Small intestine (tissue), 16 donors: ENCODE results near the gene PGBD1. TPM values are rescaled to one million over a fixed set of nuclear protein-coding genes. Genes with fewer than 3 reads are reported as not detected.
A peak's percentile ranks its signal among the peaks of the same experiment; 100 is the strongest.

ENCODE experiments used
- DNase-seq, 2 donors: peaks; one replicate each; pipeline versions ENCODE4 v3.0.0 to v3.0.0-alpha.2; 2013
- FAIRE-seq: peaks from 2 replicates; lab custom pipeline; 2012; peaks lifted over from hg19 to GRCh38; lab: Jason Lieb, UNC
- H3K27ac ChIP-seq, 3 donors: one replicate each; pipeline ENCODE4 v1.5.1; 2013; ENCODE audit warnings: low read length in 2 of 3, mild to moderate bottlenecking in 2 of 3, control low read depth in 1 of 3, inconsistent platforms in 1 of 3, low read depth in 1 of 3, moderate library complexity in 1 of 3
- H3K27me3 ChIP-seq, 3 donors: one replicate each; pipeline ENCODE4 v1.6.1; 2013; ENCODE audit warnings: low read length in 3 of 3, inconsistent platforms in 1 of 3; ENCODE audit not compliant: control insufficient read depth in 3 of 3, insufficient read depth in 3 of 3
- H3K36me3 ChIP-seq, 3 donors: one replicate each; pipeline ENCODE4 v1.6.1; 2013; ENCODE audit warnings: low read length in 3 of 3, inconsistent platforms in 1 of 3, low read depth in 1 of 3, mild to moderate bottlenecking in 1 of 3, moderate library complexity in 1 of 3; ENCODE audit not compliant: control insufficient read depth in 3 of 3, insufficient read depth in 2 of 3
- H3K4me1 ChIP-seq, 3 donors: one replicate each; pipeline ENCODE4 v1.6.1; 2013; ENCODE audit warnings: low read length in 2 of 3, inconsistent platforms in 1 of 3, low read depth in 1 of 3, mild to moderate bottlenecking in 1 of 3, moderate library complexity in 1 of 3; ENCODE audit not compliant: control insufficient read depth in 3 of 3, insufficient read depth in 2 of 3
- H3K4me3 ChIP-seq, 3 donors: one replicate each; pipeline ENCODE4 v1.5.1; 2013; ENCODE audit warnings: low read length in 3 of 3, control low read depth in 1 of 3, inconsistent platforms in 1 of 3, low read depth in 1 of 3, mild to moderate bottlenecking in 1 of 3, moderate library complexity in 1 of 3
- H3K9me3 ChIP-seq, 2 donors: one replicate each; pipeline ENCODE4 v1.6.1; 2013; ENCODE audit warnings: low read depth in 1 of 2, low read length in 1 of 2; ENCODE audit not compliant: control insufficient read depth in 2 of 2, insufficient read depth in 1 of 2
- WGBS, 3 donors: extraction: QIAGEN DNeasy Blood & Tissue Kit; methylation state at CpG; one replicate each; pipeline ENCODE4 v1.1.7; 2013; 5-methylcytosine and 5-hydroxymethylcytosine counted together
- long read RNA-seq, 10 donors: transcript quantifications; one replicate each; lab custom pipeline, GENCODE V29; 2026
- polyA plus RNA-seq, 4 donors: library from polyadenylated mRNA; stranded (reverse) in 3 of 4; unstranded in 1 of 4; fragments of 200-250 nt in 3 of 4; fragments of 120-200 nt in 1 of 4; gene quantifications; one replicate each; pipeline versions ENCODE4 v1.2.1 to v1.2.3, GENCODE V29; 2013
- donor health status: healthy with polysubstance abuse.
- donor health status: control.
- donor health status: control.
- donor health status: Bipolar disorder and iron deficiency.
- donor health status: healthy.

PGBD1 gene
- polyA plus RNA-seq = 1 to 10 TPM in 3 of 4 donors, under 1 TPM in 1; 0.81 to 3.2 (median 1.2) TPM
- long read RNA-seq, donor 1 = 0 reads
- long read RNA-seq, donor 2 = 0 reads
- long read RNA-seq, donor 3 = 0 reads
- long read RNA-seq, donor 4 = 0 reads
- long read RNA-seq, donor 5 = 0 reads
- long read RNA-seq, donor 6 = 0 reads
- long read RNA-seq, donor 7 = 0 reads
- long read RNA-seq, donor 8 = 0 reads
- long read RNA-seq, donor 9 = 0 reads
- long read RNA-seq, donor 10, partial matches to known transcripts = 8 of 8 reads
- long read RNA-seq, donor 10, other reads (novel, unspliced or antisense) = 0 of 8 reads

GRCh38 chr6:28281288-28282064 is at the start of gene PGBD1:
PGBD1 (plus strand) TSS chr6:28281572; CDS start chr6:28283814, 2,242 bp downstream.
- Histone ChIP-seq H3K27me3 (peaks cover 0 to 2% (median 0%) of the 10 kb centered on the region in 3 donors), H3K36me3 (peaks cover 0 to 9% (median 0%) of the 10 kb centered on the region in 3 donors), H3K4me3 (peak within 1 kb of the TSS; percentile 44 to 75 (median 53)), H3K4me1 (peaks cover 0 to 3% (median 3%) of the 10 kb centered on the region in 3 donors), H3K9me3 (peaks cover 0 to 5% of the 10 kb centered on the region in 2 donors), H3K27ac (peak within 1 kb of the TSS in 2 of 3 donors; percentile 3 to 8)
- DNase-seq = peak; percentile 39 to 75
- no peak for FAIRE-seq
- WGBS, 3 donors = 0 to 1% (median 1%) methylated on average over 48 to 50 of the region's 50 CpGs

- Histone ChIP-seq H3K4me1 (no peaks in the 10 kb centered on the region), H3K27ac (no peak overlapping the region), H3K9me3 (no peaks in the 10 kb centered on the region), H3K36me3 (peaks cover 5 to 20% (median 7%) of the 10 kb centered on the region in 3 donors), H3K27me3 (no peaks in the 10 kb centered on the region), H3K4me3 (no peak overlapping the region)
- FAIRE-seq (no peak), DNase-seq (no peak)
- WGBS, 3 donors = 94 to 97% (median 96%) methylated on average over 11 of the region's 11 CpGs
Observed at GRCh38 chr6:28232785-28233184, 48.6 kb upstream of the PGBD1 start.

GRCh38 chr6:28235912-28236452 is 45.4 kb upstream of the PGBD1 start:
- H3K27ac ChIP-seq = no peak overlapping the region
- 90 to 96% (median 92%) methylated on average over 3 of the region's 3 CpGs for WGBS, 3 donors
- H3K9me3 ChIP-seq = no peaks in the 10 kb centered on the region
- H3K4me3 ChIP-seq = no peak overlapping the region
- no peaks in the 10 kb centered on the region for H3K4me1 ChIP-seq
- FAIRE-seq = no peak
- no peaks in the 10 kb centered on the region for H3K27me3 ChIP-seq
- peaks cover 0 to 15% (median 0%) of the 10 kb centered on the region in 3 donors for H3K36me3 ChIP-seq
- no peak for DNase-seq

GRCh38 chr6:28239636-28240035 is 41.7 kb upstream of the PGBD1 start:
- FAIRE-seq = no peak
- Histone ChIP-seq H3K9me3 (no peaks in the 10 kb centered on the region), H3K4me3 (no peak overlapping the region), H3K27me3 (no peaks in the 10 kb centered on the region), H3K36me3 (peaks cover 0 to 3% (median 1%) of the 10 kb centered on the region in 3 donors), H3K4me1 (no peaks in the 10 kb centered on the region), H3K27ac (no peak overlapping the region)
- 93 to 95% (median 94%) methylated on average over 1 of the region's 1 CpG for WGBS, 3 donors
- no peak for DNase-seq

GRCh38 chr6:28240471-28240870 is 40.9 kb upstream of the PGBD1 start:
- Histone ChIP-seq H3K27ac (no peak overlapping the region), H3K27me3 (no peaks in the 10 kb centered on the region), H3K36me3 (peaks cover under 1 to 7% (median 3%) of the 10 kb centered on the region in 3 donors), H3K4me3 (no peak overlapping the region), H3K9me3 (no peaks in the 10 kb centered on the region), H3K4me1 (no peaks in the 10 kb centered on the region)
- FAIRE-seq (no peak), DNase-seq (no peak)
- WGBS, 3 donors = 88 to 100% (median 100%) methylated on average over 1 of the region's 1 CpG

- no peak overlapping the region for H3K27ac ChIP-seq
- H3K36me3 ChIP-seq = peaks cover 7 to 22% (median 13%) of the 10 kb centered on the region in 3 donors
- H3K4me3 ChIP-seq = no peak overlapping the region
- no peak for FAIRE-seq
- H3K27me3 ChIP-seq = no peaks in the 10 kb centered on the region
- WGBS, 3 donors = 95 to 97% (median 96%) methylated on average over 3 of the region's 3 CpGs
- no peaks in the 10 kb centered on the region for H3K4me1 ChIP-seq
- H3K9me3 ChIP-seq = no peaks in the 10 kb centered on the region
- DNase-seq = no peak
Observed at GRCh38 chr6:28243946-28244345, 37.4 kb upstream of the PGBD1 start.

- Histone ChIP-seq H3K36me3 (peaks cover 7 to 22% (median 13%) of the 10 kb centered on the region in 3 donors), H3K4me3 (no peak overlapping the region), H3K4me1 (no peaks in the 10 kb centered on the region), H3K9me3 (no peaks in the 10 kb centered on the region), H3K27me3 (no peaks in the 10 kb centered on the region), H3K27ac (no peak overlapping the region)
- no peak for FAIRE-seq
- 92 to 93% (median 92%) methylated on average over 6 of the region's 6 CpGs for WGBS, 3 donors
- no peak for DNase-seq
Observed at GRCh38 chr6:28245206-28245941, 36.0 kb upstream of the PGBD1 start.

- Histone ChIP-seq H3K27me3 (no peaks in the 10 kb centered on the region), H3K36me3 (peaks cover 7 to 19% (median 13%) of the 10 kb centered on the region in 3 donors), H3K27ac (no peak overlapping the region), H3K4me3 (no peak overlapping the region), H3K9me3 (no peaks in the 10 kb centered on the region), H3K4me1 (peaks cover 0 to 10% (median 7%) of the 10 kb centered on the region in 3 donors)
- DNase-seq = no peak
- WGBS, 3 donors = 80 to 90% (median 90%) methylated on average over 1 of the region's 1 CpG
- FAIRE-seq = no peak
Observed at GRCh38 chr6:28248916-28249315, 32.5 kb upstream of the PGBD1 start.
